HG02973 (cell line): ENCODE measurements around the gene TNNC2.
"Not testable (repeated sequence)": the region's sequence is repeated elsewhere in the genome, so short reads cannot be mapped to it uniquely, and the experiment has no call there.

Experiments used
- ATAC-seq: cut with Tn5 transposase; IDR thresholded peaks from one replicate; pipeline ENCODE4 v1.9.1; 2021; ENCODE audit warnings: moderate library complexity; ENCODE audit not compliant: unreplicated experiment

TNNC2 gene

GRCh38 chr20:45827030-45827652 lies at the start of gene TNNC2:
Gene TNNC2, minus strand, starts transcription at chr20:45827312. Its CDS starts 64 bp downstream, at chr20:45827248.
- ATAC-seq: no peak

- ATAC-seq: no peak
These were observed 47.5 kb upstream of the TNNC2 start for GRCh38 chr20:45874576-45874975.

DNA sequence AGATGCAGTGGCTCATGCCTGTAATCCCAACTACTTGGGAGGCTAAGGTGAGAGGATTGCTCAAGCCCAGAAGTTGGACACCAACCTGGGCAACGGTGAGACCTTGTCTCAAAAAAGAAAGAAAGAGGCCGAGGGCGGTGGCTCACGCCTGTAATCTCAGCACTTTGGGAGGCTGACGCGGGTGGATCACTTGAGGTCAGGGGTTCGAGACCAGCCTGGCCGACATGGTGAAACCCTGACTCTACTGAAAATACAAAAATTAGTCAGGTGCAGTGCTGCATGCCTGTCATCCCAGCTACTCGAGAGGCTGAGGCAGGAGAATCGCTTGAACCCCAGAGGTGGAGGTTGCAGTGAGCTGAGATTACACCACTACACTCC lies 47.0 kb upstream of the TNNC2 start:
- not testable (repeated sequence) for ATAC-seq

GRCh38 chr20:45873409-45874103 lies 46.4 kb upstream of the TNNC2 start:
- ATAC-seq: no peak

DNA sequence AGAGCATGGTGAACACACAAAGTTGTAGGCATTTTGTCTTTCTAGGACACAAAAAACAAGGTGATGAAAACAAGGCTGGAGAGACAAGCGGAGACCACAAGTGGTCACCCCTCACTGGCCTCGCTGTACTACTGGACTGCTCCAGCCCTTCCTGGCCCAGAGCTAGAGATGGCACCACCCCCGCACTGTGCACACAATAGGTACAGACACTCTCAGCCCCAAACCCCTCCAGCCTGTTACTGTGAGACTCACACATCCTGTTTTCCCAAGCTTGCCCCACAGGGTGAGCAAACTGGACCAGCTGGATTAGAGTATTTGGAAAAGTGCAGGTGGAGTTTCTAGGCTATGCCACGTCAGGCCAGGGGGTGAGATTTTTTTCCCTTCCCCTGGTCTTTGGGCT lies 45.5 kb upstream of the TNNC2 start:
- no peak for ATAC-seq

DNA sequence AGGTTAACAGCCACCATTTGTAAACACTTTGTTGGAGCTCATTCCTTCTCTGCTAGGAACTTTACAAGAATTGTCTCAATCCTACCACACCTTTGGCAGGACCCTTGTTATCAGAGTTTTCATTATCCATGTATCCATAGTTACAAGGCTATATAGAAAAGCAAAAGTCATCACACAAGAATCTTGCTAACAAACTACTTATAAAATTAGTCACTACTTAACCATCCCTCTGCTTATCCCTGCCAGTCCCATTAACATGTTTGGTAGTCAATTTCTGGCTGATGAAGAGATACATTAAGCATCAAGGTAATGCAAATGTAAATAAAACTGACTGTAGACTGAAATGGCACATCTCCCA lies 40.7 kb upstream of the TNNC2 start:
- ATAC-seq: no peak

DNA sequence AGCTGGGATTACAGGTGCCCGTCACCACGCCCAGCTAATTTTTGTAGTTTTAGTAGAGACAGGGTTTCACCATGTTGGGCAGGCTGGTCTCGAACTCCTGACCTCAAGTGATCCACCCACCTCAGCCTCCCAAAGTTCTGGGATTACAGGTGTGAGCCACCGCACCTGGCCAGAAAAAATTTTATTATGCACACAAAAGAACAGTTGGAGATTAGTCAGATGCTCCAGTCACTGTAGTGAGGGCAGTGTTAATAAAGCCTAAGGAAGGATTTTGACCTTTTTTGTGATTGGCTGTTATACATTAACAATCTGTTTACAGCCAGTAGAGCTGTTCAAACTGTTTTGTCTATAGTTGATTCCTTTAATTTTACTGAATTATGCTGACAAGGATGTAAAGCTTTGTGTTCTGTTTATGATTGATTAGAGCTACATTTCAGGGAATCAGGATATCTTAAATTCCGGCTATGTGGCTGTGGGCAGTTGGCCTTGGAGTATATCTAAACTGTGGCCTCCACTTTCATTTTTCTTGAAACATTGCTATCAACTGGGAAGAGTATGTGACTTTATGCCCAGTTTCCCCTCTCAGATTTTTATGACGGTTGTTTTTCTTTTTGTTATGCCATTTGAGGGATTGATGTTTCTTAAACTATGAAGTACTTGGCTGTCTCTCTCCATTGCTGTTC lies 40.2 kb upstream of the TNNC2 start:
- ATAC-seq: no peak

GRCh38 chr20:45866454-45866853 lies 39.3 kb upstream of the TNNC2 start:
- no peak for ATAC-seq

DNA sequence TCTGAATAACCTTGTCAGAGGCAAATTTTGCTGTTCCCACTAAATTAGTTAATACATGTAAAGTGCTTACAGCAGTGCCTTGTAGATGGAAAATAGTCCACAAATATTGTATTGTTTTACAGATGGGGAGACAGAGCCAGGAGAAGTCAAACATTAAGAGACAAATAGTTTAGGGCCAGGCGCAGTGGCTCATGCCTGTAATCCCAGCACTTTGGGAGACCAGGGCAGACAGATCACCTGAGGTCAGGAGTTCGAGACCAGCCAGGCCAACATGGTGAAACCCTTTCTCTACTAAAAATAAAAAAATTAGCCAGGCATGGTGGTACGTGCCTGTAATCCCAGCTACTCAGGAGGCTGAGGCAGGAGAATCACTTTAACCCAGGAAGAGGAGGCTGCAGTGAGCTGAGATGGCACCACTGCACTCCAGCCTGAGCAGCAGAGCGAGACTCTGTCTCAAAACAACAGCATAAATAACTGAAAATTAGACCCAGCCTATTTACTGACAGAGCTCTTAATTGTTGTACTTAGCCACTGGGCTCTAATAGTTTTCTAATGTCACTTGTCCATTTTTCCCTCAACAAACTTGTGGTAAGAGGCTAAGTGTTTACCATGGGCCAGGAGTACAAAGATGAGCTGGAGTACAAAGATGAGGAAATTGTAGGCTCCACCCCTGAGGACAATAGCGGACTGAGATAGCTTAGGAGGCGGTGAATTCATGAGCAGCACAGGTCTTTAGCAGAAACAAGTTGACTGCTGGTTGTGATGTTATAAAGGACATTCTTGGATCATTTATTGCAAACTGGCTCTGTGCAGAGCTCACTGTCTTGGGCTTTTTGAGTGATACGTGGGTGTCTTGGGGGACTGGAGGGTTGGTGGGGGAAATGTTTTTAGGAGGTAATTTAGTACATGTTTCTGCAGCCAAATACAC lies 36.7 kb upstream of the TNNC2 start:
- no peak for ATAC-seq

- ATAC-seq: no peak
These were observed 34.3 kb upstream of the TNNC2 start for GRCh38 chr20:45861221-45862075.

DNA sequence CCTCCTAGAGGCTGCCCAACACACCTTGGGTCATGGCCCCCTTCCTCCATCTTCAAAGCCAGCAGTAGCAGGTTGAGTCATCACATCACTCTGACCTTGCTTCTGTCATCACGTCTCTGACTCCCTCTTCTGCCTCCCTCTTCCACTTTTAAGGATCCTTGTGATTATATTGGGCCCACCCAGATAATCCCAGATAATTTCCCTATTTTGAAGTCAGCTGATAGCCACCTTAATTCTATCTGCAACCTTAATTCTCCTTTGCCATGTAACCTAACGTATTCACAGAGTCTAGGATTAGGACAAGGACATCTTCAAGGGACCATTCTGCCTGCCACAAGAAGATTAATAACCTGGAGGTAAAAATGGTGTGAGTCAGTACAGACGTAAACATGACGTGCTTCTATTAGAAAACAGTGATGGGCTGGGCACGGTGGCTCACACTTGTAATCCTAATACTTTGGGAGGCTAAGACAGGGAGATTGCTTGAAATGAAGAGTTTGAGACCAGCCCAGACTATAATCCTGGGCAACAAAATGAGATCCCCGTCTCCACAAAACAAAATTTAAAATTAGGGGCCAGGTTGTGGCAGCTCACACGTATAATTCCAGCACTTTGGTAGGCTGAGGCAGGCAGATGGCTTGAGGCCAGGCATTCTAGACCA lies 33.6 kb upstream of the TNNC2 start:
- no peak for ATAC-seq

- no peak for ATAC-seq
These were observed 32.8 kb upstream of the TNNC2 start for GRCh38 chr20:45859916-45860315.

DNA sequence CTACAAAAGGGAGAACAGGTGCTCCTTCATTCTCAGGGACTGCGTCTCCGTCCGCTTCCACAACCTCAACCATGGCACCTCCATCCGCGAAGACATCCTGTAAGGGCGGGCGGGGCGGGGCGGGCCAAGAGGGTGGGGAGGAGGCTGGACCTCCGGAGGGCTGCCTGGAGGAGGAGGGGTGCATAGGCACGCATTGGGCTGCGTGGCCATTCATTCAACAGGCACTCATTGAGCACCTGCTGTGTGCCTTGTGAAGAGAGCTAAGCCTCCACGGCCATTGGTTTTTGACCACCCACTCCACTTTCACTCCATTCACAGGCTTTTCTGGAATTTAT lies 30.7 kb upstream of the TNNC2 start:
- ATAC-seq: peak; percentile 17

DNA sequence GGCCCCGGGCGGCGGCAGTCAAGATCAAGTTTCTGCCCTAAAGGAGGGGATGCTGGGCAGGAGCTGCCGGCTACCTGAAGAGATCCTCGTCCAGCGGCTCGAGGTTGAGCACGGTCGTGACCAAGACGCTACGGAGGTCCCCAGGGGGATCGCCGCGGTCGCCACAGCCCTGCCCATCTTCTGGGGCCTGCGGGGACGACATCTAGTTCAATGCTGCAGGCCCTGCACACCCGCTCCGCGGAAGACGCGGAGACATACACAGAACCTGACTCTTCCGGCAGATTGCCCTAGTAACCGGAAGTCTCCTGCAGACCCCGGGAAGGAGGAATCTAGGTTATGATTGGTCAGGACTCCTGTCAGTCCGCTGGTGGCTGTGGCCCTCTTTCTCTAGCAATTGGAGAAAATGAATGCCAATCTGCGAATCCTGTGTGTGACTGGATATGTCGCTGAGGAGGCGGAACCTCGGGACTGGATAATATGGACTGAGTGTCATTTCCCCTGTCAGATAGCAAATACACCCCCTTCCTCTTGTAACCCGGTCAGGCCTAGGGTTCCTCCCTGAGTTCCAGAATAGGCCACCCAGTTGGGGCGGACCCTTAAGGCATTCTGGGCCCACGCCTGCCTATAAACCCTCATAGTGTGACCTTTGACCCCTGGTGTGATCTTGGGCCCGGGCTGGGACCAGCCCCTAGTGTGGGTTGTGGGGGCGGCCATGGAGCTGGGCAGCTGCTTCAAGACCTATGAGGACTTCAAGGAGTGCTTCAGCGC lies 30.2 kb upstream of the TNNC2 start, which contains the start of the genes ACOT8 and ZSWIM3:
TSS of gene ACOT8 (minus strand) at position 279 of the 768 bp plus-strand sequence. CDS start at position 202, 77 bp downstream.
TSS of gene ZSWIM3 (plus strand) at position 501 of the 768 bp plus-strand sequence. CDS start at position 713, 212 bp downstream.
- peak; percentile 94 for ATAC-seq

GRCh38 chr20:45853484-45853883 lies 26.4 kb upstream of the TNNC2 start:
- no peak for ATAC-seq

DNA sequence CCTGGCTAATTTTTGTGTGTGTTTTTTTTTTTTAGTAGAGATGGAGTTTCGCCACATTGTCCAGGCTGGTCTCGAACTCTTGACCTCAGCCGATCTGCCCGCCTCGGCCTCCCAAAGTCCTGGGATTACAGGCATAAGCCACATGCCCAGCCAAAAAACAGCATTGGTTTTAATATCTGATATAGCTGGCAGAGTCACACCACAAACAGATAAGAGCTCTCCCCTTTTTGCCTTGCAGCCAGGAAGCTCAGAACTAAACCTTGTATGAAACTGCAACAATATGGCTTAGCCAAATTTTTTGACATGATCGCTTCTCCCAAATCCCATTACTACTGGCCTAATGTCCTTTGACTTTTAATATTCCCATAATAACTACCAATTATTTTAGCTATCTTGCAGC lies 25.2 kb upstream of the TNNC2 start:
- ATAC-seq: no peak

- ATAC-seq: no peak
These were observed 24.4 kb upstream of the TNNC2 start for GRCh38 chr20:45851501-45851900.

GRCh38 chr20:45850926-45851325 lies 23.8 kb upstream of the TNNC2 start:
- ATAC-seq: no peak

- ATAC-seq: no peak
These were observed 23.1 kb upstream of the TNNC2 start for GRCh38 chr20:45850238-45850637.
